HG02678 (cell line): ENCODE measurements around the gene C1orf50.
"Not testable (repeated sequence)": the region's sequence is repeated elsewhere in the genome, so short reads cannot be mapped to it uniquely, and the experiment has no call there.

ENCODE experiments used
- ATAC-seq: cut with Tn5 transposase; IDR thresholded peaks from one replicate; pipeline ENCODE4 v1.9.1; 2021; ENCODE audit warnings: mild to moderate bottlenecking, moderate library complexity; ENCODE audit not compliant: unreplicated experiment

Gene C1orf50

DNA sequence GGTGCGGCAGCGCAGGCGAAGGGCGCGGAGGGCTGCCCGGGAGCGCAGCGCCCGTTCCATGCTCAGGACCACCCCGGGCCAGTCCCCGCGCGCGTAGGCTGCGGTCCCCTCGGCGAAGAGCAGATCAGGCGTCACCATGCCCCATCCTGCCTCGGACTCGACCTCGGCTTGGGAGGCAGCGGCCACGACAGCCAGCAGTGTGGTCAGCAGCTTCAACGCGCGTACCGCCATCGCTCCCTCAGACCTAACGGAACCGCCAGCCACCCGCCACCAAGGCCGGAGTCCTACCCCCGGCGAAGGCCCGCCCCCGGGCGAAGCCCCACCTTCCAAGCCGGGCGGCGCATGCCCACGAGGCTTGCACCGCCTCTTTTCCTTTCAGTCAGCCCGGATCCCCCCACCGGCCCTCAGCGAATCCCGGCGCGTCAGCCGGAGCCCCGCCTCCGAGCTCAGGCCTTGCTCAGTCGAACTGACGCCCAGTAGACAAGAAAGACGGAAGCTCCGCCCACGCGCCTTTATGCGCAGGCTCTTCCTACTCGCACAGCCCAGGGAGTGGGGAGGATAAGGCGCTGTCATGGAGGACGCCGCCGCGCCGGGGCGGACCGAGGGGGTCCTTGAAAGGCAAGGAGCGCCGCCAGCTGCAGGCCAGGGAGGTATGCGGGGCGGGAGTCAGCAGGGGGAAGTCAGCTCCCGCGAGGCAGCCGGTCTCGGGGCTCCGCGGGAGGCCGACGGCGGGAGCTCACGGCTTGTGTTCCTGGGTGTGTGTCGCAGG is at the start of gene C1orf50, which contains the start of gene P3H1:
Gene C1orf50 (plus strand): TSS at position 509 of the 769 bp plus-strand sequence. CDS start 63 bp downstream, at position 572.
Gene P3H1 (minus strand): TSS at position 288 of the 769 bp plus-strand sequence. CDS start 57 bp downstream, at position 231.
- peak; percentile 90 for ATAC-seq

DNA sequence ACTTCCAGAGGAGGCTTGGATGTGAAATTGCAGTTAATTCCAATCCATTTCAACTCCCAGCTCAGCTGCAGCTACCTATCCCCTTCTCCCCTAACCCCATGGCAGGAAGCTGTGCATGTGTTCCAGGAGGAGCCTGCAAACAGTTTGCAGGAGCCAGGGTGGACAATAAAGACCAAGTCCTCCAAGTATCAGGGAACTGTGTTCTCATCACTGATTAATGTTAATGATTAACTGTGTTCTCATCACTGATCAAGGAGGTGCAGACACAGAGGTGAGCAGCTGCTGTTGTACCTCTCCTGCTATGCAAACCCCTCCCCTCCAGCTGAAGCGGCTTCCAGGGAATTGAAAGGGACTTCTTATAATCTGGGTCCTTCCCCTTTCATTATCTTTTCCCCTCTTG is 46.2 kb upstream of the C1orf50 start:
- no peak for ATAC-seq

DNA sequence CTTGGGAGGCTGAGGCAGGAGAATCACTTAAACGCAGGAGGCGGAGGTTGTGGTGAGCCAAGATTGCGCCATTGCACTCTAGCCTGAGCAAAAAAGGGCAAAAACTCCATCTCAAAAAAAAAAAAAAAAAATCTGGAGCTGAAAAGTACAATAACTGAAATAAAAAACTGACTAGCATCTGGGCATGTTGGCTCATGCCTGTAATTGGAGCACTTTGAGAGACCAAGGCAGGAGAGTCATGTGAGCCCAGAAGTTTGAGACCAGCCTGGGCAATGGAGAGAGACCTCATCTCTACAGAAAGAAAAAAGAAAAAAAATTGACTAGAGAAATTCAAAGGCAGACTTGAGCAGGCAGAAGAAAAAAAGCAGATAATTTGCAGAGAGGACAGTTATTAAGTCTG is 45.1 kb upstream of the C1orf50 start:
- no peak for ATAC-seq

DNA sequence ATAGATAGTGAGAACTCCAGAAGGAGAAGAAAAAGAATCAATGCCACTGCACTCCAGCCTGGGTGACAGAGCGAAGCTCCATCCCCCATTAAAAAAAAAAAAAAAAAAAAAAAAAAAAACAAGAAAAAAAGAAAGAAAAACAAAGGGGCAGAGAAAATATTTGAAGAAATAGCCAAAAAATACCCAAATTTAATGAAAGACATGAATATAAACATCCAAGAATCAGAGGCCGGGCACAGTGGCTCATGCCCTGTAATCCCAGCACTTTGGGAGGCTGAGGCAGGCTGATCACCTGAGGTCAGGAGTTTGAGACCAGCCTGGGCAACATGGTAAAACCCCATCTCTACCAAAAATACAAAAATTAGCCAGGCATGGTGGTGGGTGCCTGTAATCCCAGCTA is 44.6 kb upstream of the C1orf50 start:
- not testable (repeated sequence) for ATAC-seq

DNA sequence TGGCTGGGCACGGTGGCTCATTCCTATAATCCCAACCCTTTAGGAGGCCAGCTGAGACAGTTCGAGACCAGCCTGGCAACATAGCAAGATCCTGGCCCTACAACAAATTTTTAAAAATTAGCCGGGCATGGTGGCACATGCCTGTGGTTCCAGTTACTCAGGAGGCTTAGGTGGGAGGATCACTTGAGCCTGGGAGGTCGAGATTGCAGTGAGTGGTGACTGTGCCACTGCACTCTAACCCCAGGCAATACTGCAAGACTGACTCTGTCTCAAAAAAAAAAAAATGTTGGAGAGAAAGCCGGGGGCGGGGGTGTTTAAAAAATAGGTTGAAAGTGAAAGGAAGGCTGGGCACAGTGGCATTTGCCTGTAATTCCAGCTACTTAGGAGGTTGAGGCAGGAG is 43.5 kb upstream of the C1orf50 start:
- ATAC-seq, result no peak

DNA sequence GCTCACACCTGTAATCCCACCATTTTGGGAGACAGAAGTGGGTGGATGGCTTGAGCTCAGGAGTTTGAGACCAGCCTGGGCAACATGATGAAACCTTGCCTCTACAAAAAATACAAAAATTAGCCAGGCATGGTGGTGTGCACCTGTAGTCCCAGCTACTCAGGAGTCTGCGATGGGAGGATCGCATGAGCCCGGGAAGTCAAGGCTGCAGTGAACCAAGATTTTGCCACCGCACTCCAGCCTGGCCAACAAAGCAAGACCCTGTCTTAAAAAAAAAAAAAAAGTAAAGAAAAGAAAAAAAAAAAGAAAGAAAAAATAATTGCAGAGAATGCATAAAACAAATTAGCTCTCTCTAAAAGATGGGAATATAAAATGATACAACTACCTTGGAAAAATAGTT is 41.2 kb upstream of the C1orf50 start:
- ATAC-seq, result not testable (repeated sequence)

DNA sequence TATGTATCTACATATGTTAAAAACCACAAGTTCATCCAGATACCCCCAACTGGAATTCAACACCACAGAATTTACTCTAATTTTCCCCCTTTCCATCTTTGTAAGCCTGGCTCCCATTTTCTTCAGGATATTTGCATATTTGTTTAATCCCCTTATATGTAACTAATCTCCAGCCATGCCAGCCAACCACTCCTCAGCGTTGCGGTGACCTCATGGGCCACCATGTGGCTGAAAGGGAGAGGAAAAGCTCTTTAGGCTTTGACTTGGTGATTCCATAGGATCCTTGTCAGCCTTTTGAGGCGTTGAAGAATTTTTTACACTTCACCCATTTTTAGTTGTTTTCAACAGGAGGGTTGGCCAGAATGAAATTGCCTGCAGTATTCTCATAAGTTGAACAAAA is 37.0 kb upstream of the C1orf50 start:
- no peak for ATAC-seq

DNA sequence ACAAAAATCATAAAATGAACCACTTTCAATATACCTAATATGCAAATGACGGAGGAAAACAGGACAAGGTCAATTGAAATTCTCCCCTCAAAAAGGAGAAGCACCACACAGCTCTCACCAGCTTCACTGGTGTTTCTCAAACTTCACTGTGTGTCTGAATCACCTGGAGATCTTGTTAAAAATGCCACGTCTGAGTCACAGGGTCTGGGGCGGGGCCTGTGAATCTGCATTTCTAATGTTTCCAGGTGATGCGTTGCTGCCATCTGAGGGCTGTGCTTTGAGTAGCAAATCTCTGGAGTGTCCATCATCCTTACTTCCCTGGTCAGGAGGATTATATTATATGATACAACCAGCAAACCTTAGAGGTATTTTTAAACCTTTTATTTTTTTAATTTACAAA is 36.1 kb upstream of the C1orf50 start:
- ATAC-seq, result no peak

DNA sequence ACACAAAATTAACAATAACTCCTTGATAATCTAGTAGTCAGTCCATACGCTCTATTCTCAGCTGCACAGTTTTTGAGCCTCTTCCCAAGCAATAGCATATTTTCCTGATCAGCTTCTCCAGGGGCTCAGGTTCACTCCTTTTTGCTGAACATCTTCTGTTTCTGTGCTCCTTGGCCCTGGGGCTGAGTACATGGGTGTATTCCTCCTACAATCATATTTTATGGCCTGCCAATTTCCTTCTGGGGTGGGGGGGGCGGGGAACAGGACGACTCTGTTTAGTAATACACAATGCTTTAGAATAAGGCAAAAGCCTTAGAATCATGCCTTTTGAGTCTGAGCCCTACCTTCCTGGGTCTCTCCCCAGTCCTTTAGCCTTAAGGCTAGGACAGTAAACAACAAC is 35.5 kb upstream of the C1orf50 start:
- ATAC-seq, result no peak

DNA sequence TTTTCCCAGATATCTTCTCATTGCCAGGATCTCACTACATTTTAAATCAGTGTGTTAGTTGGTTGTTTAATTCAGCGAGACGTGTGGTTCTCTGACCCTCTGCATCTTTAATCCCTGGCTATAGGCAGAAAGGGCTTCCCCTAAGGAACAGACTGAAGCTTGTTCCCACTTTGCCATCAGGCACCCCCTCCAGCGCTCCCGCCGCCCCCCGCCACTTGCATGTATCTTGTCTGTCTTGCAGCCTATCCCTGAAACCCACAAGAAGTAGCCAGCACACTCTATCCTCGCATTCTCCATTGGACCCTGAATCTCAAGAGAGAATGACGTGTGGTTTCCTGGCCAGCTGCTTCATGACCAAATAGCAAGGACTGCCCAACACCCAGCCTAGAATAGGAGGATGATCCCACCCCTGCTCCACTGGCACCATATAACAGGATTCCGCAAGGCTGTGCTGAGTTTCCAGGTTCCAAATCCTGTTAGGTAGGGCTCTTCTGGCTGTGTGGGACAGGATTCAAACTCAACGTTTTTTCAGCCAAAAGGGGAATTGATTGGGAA is 34.8 kb upstream of the C1orf50 start:
- ATAC-seq, result no peak

DNA sequence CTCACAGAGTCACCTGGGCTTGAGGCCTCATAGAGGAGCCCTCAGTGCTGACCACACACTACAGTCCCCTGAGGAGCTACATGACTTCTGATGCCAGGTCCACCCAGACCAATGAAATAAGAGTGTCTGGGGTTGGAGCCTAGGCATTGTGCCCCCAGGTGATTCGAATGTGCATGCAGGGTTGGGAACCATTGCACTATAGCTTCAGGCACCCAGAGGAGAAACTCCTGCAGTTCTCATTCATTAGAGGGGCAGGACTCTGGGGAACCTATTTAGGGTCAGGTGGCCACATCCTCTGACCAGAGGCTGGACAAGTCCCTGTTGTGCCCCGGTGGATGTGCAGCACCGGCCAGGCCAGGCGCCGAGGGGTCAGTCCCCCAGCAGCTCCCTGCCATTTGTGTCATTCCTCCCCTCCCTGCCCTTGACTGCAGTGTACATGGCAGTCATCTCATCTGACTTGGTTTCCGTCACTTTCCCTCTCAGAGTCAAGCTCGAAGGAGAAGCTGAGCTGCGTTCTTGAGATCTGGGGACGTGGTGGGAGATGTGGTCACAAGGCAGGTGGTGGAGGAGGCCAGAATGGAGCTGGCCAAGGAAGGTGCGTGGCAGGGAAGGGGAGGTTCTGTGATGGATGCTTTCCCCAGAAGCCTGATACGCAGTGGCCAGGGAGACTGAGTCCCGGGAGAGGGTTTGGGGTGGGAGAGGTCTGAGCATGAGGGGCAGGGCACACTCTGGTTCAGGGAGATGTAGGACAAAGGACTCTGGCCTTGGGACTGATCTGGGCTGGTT is 33.4 kb upstream of the C1orf50 start:
- ATAC-seq, result no peak

DNA sequence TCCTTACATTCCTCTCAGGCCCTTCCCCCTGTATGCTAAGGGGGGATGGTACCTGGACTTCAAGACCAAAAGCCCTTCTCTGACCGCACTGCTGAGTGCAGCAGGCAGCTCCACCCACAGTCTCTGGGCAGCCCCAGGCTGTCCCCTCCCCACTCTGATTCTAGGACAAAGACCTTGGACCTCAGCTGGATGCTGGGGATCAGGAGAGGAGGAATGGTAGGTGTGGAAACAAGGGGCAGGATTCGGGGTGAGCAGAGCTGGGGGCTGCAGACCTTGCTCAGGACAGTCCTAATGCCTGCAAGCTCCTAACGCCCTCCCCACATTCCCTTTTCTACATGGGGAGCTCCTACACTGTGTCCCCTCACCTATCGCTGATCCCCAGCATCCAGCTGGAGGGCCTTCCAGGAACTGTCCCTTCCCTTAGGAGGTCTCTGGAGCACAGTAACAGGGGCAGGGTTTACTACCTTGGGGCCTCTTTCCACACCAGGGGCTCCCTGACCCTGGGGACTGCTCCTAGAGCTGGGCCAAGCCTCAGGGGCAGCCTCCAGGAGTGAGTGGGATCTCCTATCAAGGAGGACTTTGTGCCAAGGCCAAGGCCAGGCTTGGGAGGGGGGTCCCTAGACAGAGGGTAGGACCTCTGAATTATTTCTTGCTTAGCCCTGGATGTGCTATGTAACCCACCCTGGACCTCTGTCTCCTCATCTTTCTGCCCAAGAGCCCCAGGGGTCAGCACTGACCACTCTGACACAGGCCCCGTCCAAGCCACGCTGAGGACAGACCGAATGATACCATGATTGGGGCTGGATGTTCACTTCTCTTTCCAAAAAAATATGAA is 32.6 kb upstream of the C1orf50 start:
- ATAC-seq, result no peak

DNA sequence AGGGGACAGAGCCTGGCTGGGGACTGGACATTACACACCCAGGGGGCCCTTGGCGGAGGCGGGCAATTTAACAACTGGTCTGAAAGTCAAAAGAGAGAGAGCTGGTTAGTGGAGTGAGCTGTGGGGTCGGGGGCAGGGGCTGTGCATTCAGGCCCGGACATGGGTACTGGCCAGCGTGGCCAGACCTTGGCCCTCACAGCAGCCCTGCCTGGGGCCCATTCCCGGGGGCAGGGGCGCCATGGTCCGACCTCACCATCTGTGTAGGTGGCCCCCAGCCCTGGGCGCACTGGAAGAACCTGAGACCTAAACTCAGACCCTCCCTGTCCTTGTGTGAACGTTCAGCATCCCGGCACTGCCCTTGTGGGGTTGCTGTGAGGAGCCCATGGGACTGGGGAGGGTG is 32.0 kb upstream of the C1orf50 start:
- ATAC-seq, result no peak

DNA sequence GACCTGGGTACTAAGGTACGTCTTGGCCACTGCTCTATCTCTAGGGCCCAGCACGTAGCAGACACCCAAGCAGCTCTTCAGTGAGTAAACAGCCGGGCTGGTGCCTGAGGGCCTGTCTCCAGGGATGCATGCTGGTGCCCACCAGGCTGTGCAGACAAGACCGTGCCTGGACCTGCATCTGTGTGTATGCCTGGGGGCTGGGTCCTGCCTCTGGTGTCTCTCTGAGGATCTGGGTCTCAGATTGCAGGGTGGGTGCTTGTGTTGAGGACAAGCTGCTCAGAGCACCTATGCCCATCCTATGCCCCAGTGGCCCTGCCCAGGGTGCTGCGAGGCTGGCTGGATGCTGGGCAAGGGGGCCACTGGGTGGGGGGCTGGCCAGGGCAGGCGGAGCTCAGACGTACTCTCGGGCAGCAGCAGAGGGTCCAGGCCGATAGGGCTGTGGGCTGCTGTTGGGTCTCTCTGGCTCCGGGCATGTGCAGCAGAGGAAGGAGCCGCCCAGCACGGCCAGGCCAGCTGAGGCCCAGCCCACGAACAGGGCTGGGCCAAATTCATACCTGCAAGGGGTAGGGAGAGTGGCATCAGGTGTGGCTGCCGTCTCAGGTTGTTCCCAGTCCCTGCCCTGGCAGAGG is 31.5 kb upstream of the C1orf50 start:
- no peak for ATAC-seq

DNA sequence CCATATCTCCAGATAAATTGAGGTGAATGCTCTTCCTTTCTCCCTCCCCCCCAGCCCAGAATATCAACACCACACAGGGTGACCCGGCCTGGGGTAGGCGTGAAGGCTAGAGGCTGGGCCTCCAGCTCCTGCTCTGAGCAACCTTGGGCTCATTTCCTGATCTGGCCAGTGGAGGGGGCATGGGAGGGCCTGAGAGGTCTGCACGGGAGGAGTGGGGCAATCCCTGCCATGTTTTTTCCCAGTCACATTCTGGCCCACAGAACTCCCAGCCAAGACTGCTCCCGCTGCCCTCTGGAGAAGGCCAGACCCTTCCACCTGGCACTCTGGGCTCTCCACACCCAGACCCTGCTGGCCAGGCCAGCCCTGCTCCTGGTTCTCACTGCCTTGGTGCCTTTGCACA is 30.9 kb upstream of the C1orf50 start:
- ATAC-seq, result no peak

DNA sequence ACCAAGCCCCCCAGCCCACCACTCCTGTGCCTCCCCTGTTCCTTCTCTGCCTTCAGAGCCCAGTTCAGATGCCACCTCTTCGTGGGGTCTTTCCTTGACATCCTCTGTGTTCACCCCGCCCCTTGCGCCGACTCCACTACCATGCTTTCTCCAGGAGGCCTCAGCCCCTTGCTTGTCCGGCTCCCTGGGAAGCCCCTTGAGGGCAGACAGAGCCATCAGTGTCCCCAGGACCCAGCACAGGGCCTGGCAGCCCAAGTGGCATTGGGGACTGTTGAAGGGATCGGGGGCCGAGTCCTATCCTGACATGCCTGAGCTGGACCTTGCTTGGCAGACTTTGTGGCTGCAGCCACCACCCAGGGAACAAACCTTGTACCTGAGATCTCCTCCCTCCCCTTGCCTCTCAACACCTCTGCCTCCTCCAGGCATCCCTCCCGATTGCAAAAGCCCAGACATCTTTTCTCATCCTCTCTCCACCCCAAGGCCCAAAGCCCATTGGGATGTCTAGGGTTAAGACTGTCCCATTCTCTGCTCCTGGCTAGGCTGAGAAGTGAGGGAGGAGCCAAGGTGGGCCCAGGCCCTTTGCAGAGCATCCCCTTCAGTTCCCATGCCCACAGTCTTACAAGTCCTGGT is 30.4 kb upstream of the C1orf50 start:
- no peak for ATAC-seq

DNA sequence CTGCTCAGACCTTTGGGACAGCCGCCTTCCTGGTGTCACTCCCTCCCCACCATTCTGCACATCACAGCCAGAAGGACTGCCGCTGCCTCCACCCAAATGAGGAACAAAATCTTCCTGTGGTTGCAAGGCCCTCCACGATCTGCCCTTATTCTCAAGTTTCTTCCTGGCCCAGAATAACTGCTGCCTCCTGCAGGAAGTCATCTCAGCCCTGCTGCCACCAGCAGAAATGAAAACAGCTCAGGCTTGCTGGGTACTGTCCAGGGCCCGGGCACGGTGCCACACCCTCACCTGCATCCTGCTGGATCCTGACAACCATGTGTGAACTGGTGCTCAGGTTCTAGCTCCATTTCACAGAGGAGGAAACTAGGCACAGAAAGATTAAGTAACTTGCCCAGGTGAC is 29.8 kb upstream of the C1orf50 start:
- ATAC-seq, result no peak

DNA sequence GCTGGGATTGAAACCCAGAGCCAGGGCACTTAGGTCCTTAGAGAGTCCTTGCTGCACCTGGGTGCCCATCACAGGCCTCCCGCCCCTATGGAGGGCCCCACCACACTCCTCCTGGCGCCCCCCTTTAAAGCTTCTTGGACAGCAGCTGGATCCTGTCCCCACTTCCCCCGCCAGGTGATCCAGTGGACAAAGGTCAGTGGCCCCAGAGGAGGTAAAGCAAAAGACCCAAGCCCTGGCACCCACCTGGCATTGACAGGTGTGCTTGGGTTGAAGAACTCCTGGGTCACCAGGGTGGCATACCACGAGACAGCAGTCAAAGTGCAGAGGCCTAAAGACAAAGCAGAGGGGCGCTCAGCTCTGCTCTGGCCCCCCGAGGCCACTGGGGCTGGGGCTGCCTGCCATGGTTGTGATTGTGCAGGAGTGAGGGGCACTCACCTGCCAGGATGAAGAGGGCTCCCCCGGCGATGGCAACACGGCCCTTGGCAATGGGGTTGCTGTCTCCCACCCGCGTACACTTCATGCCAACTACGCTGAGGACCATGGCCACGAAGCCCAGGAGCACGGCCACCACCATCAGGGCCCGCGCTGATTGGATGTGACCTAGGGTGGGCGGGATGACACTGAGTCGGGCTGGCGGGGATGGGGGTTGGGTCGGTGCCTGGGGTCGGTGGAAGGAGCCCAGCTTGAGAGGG is 28.9 kb upstream of the C1orf50 start:
- no peak for ATAC-seq

DNA sequence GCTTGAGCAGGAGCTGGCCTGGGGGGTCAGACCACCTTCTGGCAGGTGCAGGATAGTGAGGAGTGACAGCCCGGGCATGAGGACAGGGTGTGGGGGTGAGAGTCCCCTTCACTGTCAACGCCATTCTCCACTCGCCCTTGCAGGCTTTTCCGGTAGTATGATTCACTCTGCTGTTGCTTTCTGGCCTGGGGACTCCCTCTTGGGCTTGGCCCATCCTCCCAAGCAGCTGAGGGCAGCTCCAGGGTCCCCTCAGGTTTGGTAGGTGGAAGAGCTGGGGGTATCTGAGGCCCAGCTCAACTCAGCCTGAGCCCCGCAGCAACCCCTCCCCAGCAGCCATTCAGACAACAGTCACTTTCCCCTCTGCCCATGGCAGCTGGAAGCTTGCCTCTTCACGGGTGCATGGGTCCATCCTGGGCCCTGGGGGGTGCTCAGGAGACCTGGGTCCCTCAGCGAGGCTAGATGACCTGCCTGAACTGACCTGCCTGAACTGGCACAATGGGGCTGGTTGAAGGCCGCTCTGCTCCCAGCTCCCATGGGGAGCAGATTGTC is 28.3 kb upstream of the C1orf50 start:
- no peak for ATAC-seq
